Hepatocyte (in vitro differentiated cells): Measurements from ENCODE around the gene PRX.

Experiments
- EZH2phosphoT487 ChIP-seq: fragments of 200-600 bp; sonication (generic); IDR thresholded peaks from one replicate; pipeline ENCODE4 v1.6.1; 2018; ENCODE audit warnings: antibody characterized with exemption, mild to moderate bottlenecking, low read depth, moderate library complexity; ENCODE audit not compliant: unreplicated experiment, severe bottlenecking
- TF ChIP-seq, protein P1 (sequence below): fragments of 200-600 bp; sonication (generic); IDR thresholded peaks from 2 replicates; pipeline ENCODE4 v1.5.1; 2016; ENCODE audit warnings: antibody characterized with exemption, mild to moderate bottlenecking; ENCODE audit not compliant: poor library complexity

DNA sequence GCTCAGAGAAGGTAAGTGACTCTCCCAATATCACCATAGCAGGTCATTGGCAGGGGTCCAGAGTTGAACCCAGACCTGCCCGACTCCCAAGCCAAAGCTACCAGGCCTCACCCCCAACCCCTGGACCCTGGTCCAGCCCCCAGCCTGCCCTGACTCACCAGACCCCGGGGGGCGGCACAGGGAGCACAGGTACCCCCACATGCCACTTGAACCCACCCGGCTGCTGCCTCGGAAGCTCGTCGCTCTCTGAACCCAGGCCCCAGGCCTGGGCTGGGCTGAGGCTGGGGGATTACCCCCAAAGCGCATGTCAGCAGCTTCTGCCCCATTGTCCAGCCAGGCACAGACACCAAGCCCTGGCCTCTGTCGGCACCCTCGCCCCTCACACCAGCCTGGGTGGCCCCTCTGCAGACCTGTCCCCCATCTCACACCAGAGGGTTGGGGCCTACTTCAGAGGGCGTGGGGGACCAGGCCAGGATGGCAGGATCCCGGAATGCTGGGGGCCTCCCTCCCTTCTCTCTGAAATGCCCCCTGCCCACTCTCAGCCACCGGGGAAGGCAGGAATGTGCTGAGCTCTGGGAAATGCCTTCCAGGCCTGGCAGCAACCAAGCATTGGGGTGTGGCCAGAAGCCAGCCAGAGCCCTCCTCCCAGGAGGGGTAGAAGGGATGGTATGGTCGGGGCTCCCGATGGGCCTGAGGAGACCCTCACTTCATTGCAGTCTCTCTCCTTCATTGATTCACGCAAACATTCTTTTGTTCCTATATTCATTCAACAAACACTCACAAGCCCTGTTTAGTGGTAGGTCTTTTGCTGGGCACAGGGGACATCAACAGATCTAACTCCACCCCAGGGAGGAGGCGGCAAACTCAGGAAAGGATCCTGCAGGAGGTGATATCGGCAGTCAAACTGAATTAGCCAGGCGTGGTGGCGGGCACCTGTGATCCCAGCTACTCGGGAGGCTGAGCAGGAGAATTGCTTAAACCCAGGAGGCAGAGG lies 1.7 kb upstream of the PRX start:
- TF ChIP-seq, protein P1, sequence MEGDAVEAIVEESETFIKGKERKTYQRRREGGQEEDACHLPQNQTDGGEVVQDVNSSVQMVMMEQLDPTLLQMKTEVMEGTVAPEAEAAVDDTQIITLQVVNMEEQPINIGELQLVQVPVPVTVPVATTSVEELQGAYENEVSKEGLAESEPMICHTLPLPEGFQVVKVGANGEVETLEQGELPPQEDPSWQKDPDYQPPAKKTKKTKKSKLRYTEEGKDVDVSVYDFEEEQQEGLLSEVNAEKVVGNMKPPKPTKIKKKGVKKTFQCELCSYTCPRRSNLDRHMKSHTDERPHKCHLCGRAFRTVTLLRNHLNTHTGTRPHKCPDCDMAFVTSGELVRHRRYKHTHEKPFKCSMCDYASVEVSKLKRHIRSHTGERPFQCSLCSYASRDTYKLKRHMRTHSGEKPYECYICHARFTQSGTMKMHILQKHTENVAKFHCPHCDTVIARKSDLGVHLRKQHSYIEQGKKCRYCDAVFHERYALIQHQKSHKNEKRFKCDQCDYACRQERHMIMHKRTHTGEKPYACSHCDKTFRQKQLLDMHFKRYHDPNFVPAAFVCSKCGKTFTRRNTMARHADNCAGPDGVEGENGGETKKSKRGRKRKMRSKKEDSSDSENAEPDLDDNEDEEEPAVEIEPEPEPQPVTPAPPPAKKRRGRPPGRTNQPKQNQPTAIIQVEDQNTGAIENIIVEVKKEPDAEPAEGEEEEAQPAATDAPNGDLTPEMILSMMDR = no peak
- no peak for TF ChIP-seq EZH2phosphoT487
